GDM1 (cell line): ENCODE results near the gene SHISA4.
"Not testable (repeated sequence)": the region's sequence is repeated elsewhere in the genome, so short reads cannot be mapped to it uniquely, and the experiment has no call there.

Experiments used
- DNase-seq: peaks from one replicate; lab custom pipeline; 2025; lab: John Stamatoyannopoulos, UW

The SHISA4 gene

DNA sequence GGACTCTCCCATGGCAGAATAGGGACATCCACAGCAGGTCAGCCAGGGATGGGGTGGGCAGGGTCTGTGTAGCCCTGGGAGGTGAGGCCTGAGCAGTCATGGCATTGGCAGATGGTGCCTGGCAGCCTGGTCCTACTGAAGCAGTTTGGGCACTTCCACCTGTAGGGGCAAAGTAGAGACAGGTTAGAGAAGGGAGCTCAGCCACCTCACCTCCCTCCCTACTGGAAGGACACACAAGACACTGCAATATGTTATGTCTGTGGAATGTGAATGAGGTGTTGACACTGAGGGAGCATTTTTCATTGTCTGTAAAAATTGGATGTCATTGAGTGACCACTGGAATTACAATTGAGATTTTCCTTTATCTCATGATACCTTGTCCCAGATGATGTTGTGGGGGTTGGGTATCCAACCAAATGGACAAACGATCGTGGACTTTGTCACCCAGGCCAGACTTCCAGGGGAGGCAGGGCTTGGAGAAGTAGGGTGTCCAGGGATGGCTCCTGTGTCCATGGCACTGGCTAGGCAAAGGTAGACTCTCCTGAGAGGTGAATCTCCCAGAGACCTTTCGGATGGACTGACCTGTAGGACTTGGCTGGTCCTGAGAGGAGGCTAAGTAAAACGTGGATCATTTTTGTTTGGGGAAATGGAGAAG, 9.7 kb downstream of the SHISA4 start:
- no peak for DNase-seq

DNA sequence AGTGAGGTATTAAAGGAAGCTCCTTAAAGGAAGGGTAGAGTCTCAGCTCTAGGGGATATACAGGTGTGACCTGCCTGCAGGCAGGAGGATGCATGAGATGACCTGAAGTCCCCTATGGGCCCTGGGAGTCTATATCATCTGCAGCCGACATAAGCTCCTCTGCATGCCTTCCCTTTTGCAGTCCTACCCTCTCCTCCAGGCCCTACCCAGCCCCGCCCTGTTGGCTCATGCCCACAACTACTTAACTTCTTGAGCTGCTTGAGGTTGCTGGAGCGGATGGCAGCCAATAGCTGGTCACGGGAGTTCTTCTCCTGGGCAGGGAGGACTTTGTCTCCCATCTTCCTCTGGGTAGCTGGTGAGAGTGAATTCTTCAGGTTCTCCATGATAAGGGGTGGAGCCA, 10.3 kb downstream of the SHISA4 start:
- DNase-seq = no peak

DNA sequence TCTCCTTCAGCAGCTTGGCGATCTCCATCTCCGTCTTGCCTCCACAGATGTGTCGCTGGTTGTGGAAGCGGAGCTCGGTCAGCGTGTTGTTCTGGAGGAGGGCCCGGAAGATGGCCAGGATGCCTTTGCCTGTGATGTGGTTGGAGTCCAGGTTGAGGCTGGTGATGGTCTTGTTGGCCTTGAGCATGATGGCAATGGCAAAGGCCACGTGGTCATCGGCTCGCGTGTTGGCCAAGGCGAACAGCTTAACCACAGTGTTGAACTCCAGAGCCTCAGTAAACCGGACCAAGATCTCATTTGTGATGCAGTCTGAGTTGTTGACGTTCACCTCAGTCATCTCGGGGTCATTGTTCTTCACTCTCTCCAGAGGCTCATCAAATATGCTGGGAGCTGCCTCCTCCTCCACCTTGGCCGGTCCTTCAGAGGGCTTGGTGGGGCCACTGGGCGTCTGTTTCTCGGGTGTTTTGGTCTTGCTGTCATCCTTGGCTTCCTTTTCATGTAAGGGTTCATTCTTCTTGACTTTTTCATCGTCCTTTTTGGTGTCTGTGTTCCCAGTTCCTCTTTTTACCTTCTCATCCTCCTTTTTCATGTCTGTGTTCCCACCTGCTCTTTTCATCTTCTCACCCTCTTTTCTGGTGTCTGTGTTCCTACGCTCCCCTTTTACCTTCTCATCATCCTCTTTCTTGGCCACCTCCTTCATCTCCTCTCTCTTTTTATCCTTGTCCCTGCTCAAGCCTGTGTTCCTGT, 11.2 kb downstream of the SHISA4 start:
- DNase-seq = no peak

DNA sequence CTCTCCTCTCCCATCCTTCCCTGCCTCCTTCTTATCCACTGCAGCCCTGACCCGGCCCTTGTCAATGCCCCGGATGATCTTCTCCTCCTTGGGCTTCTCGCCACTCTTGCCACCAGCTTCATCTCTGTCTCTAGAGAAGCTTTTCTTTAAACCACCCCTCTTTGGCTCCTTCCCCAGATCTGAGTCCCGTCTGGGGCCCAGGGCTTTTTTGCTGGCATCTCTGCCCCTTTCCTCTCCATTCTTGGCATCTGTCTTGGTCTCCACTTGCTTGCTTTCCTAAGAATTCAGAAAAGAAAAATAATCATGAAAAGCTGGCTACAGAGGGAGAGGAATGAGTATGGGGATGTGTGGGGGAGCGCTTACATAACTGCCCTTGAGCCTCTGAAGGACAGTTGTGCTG, 11.8 kb downstream of the SHISA4 start:
- no peak for DNase-seq

DNA sequence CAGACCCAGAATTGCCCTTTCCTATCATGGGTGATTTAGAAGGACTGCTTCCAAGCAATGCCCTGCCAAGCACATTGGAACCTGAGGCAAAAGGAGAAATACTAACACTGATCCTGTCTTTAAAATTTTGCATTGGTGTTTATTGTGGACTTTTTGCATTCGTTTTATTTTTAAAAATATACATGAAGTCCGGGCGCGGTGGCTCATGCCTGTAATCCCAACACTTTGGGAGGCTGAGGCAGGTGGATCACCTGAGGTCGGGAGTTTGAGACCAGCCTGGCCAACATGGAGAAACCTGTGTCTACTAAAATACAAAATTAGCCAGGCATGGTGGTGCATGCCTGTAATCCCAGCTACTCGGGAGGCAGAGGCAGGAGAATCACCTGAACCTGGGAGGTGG, 12.3 kb downstream of the SHISA4 start:
- not testable (repeated sequence) for DNase-seq

DNA sequence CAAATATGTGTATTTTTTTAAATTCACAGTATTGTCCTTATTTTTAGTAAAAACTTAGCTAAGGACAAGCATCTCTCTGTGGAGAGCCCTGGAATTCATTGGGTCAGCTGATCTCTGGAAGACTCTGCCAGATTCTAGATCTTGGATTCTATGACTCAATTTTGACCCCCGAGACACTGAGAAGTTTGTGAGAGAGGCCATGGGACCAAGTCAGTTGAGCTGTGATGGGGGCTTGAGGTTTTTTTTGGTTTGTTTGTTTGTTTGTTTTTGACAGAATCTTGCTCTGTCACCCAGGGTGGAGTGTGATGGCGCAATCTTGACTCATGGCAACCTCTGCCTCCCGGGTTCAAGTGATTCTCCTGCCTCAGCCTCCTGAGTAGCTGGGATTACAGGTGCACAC, 13.5 kb downstream of the SHISA4 start:
- DNase-seq = no peak

DNA sequence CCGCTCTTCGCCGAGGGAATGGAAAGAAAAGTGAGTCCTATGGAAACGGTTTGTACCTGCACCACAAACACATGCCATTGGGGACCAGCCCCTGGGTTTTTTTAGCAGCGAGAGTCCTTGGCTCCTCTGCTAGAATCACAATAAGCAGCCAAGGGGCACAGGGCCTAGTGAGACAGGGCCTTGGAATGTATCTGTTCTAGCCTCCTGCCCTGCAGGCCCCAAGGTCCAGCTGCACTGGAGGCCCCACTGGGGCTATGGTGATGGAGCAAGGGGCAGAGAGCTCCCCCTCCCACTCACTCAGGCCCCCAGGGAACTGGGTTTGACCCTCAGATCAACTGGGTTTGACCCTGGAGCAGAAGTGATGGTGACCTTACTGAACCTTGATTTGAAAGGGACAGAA, 14.4 kb downstream of the SHISA4 start:
- no peak for DNase-seq

DNA sequence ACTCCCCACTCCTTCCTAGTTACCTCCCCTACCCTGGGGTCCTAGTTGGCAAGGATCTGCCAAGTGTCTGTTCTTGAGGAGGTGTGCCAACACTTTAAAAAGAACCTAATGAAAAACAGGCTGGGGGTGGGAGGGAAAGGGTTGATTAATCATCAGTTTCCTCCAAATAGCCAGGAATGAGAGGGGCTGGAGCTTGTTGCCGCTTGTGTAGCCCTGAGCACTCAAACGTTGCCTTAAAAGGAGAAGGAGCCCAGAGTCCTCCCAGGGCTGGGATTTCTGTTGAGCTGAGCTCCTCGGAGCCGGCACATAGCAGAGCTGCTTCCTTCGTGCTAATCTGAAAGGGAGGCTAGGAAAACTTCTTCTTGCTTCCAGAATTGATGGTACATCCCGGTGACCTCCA, 15.9 kb downstream of the SHISA4 start:
- DNase-seq = no peak

DNA sequence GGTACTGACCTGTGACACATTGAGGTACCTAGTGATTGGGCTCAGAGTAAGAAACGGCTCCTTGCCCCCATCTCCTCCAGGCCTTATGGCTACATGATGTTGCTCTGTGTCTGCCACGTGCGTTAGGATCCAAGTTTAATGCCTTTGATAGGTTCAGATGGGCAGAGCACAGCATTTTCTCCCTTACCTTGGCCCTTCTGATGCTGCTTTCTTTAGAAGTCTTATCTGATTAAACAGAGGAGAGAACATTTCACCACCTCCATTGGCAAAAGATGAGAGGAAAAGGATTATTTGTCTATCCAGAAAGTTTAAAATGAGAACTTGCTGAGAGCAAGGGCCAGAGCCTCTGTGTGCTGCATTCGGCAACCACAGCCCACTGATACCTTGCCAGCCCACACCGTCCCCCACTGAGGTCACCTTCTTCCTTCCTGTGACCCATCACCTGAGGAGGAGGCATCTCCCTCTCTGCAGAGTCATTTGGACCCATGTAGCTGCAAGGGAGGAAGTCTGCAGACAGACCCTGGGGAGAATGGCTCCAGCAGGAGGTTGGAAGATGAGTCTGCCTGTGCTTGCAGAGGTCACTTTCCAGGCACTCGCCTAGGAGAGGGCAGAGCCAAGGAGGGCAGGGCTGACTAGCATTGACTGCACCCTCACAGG, 16.7 kb downstream of the SHISA4 start:
- DNase-seq = no peak

DNA sequence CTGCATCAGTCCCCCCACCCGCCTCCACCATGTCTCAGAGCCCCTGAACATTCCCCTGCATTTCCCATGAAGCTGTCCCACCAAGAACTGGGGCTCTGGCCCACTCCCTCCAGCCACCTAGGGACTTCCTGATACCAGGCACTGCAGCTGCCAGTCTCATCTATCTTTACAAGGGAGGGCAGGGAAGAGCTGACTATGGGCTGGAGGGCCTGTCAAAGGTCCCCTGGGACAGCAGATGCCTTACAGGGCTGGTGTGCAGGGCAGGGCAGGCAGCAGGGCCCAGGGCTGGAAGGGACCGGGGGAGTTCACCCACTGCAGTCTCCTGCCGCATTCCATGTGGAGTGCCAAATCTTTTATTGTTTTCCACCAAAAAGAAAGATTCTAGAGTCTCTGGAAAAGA, 17.6 kb downstream of the SHISA4 start:
- no peak for DNase-seq

DNA sequence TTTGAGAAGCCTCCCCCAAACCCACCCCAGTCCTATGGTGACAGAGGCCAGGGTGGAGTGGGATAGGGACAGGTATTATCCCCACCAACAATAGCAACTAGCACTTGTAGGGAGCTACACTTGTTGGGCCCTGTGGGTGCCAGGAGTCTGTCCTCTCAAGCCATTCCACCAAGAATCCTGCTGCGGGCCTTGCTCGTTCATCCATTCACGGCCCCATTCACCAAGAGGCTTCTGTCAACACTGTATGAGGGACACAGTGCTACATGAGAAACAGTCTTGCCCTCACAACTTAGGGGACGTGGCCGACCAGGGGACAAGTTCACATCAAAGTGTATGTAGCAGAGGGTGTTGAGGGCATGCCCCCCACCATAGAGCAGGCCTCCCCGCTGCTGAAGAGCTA, 18.9 kb downstream of the SHISA4 start:
- no peak for DNase-seq

DNA sequence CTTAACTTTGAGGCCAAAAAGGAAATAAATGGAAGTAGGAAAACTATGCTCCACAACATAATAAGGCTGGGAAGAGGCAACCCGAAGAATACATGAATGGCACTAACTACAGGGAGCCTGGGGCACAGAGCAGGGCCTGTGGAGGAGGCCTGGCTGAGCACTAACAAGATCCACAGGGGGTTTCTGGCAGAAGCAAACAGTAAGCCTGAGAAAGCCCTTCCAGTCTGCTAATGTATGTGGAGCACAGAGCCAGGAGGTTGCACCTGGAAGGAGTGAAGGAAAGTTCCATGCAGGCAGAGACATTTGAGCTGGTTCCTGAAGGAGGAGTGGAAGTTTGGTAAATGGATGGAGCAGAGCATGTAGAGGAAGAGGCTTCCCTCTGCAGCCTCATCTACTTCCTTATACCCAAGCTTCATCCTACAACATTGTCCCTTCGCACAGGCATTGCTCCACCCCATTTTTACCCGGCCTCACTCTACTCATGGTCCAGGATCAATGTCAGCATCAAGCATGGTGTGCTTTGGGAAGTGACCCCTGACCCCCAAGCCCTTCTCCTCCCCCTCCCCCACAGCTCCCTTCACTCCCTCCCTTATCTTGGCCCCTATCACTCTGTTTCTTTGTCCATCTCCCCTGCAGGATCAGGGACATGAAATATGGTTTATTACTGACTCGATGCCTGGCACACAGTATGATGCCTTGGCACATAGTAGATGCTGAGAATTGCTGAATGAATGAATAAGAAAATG, 23.3 kb downstream of the SHISA4 start:
- no peak for DNase-seq

DNA sequence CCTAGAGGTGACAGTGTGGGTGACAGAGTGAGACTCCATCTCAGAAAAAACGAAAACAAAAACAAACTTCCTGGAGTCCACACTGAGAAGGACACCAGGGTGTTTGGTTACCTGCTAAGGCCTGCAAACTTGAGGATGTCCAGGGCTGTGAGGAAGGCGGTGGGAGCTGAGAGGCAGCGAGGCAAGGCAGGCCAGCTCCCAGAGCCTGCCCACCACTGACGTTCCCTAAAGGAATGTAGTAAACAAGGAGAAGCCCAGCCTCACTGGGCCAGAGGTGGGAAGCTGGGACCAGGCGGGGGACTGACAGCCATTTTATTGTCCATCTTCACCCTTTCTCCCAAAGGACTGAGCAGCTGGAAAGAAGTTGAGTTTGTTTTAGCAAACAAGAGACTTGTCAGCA, 24.1 kb downstream of the SHISA4 start:
- DNase-seq = no peak

DNA sequence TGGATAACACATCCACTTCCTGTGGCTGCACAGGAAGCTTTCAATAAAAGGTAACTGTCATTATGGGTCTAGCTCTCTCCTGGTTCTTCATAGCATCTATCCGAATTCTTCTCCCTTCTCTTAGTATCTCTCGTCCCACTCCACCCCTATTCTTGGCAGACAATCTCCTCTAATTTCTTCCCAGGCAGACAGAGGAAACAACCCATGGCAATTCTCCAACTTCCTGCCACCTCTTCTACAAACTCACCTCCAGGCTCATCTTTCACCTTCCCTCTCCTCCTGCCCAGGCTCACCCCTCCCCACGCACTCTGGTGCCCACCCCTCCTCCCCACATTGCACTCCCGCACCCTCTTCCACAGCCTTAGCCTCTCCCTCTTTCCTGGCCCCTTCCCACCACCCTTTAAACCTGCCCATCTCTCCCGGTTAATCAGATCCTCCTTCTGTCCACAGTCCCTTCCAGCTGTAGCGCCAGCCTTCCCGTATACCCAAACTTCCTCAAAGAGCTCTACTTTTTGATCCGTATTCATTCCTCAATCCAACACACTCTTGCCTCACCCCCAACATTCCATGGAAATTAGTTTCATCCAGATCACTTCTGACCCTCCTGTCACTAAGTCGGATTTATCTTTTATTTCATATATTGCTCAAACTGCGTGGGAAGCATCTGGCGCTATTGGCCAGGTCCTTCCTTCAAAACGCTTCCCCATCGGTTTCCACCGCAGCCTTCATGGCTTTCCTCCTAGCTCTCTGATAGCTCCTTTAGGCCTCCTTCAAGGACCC, 25.9 kb downstream of the SHISA4 start:
- no peak for DNase-seq

DNA sequence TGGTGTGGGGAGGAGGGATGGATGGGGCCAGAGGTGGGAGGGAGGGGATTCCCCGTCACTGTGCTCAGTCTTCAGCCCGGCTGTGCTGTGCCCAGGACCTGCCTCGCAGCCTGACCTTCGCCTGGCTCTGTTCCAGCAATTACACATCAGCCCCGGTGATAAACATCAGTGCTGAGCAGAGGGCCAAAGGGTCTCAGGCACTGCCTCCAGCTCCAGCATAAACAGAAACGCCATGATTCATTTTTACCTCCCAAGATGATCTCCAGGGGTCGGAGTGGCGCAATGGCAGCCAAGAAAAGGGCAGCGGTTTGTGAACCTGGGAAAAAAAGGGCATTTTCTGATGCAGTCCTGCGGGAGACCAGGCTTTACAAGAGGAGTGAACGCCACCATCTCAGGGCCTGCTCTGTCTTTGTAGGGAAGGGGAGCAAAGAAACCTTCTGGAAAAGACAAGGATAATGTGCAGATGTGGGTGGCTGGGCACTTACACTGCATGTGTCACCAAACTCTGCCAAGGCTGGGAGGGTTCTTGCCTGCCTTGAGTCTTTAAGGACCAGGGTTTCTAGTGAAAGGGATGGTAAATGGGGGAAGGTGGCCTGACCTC, 28.1 kb downstream of the SHISA4 start:
- DNase-seq = no peak

DNA sequence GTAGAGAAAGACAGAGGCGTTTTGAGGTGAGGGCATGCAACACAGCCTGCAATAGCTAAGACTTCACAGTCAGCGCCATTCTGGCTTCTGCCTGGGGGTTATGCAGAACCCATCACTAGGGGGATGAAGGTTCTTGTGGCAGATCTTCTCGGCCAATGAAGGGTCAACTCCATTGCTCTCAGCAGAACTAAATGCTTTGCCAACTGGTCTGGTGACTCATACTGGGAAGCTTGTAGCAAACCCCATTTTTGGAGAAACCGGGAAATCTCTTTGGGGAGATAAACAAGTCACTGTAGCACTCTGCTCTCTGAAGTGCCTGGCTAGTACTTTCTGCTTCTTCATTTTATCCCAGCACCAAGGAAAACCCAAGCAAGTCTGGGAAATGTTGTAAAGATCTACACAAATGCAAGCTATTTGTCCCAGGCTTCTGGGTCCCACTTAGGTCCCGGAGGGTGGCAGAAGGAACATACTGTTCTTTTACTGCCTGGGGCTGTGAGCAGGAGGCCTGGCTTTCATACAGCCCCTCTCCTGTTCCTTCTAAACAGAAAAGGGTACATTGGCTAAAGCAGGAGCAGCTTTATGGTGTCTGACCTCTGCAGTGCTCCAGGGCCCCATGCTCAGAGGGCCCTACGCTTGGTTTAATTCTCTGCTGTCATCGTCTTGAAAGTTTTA, 28.8 kb downstream of the SHISA4 start:
- no peak for DNase-seq

DNA sequence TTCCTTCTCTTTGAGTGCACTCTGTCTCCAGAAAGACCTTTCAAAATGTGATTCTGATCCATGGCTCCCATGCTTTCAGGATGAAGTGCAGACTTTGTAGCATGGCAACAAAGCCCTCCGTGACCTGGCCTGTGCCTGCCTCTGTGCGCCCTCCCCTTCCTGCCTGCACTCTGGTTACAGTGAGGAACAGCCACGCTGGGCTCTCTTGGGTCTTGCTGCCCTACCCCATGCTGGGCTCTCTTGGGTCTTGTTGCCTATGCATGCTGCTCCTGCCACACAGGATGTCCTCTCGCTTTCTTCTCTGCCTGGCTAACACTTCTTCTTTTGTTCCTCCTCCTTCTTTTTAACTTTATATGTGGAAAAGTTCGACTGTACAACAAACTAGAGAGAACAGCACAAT, 29.6 kb downstream of the SHISA4 start:
- DNase-seq = no peak

DNA sequence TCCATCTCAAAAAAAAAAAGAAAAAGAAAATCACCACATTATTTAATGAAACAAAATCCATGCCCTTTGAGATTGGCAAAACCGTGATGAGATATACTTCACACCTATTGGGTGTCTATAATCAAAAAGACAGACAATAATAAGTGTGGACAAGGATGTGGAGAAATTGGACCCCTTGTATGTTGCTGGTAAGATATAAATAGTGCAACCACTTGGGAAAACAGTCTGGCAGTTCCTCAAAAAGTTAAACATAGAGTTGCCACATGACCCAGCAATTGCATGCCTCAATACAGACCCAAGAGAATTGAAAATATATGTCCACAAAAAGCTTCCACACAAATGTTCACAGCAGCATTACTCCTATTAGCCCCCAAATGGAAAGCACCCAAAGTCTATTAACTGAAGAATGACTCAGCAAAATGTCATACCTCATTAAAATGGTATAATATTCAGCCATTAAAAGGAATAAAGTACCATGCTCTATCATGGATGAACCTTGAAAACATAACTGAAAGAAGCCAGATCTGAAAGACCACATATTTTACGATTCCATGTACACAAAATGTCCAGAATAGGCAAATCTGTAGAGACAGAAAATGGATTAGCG, 33.4 kb downstream of the SHISA4 start:
- no peak for DNase-seq

DNA sequence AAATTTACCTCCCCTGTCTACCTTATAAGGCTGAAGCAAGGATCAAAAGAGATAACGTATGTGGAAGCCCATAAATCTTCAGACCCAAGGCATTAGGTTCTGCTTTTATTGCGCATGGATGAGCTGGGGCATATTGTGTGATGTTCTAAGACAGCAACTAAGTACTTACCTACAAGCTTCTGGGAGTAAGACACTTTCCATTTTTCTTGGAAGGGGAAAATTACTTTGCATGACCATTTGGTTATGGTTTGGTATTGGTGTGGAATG, 36.5 kb downstream of the SHISA4 start:
- no peak for DNase-seq

DNA sequence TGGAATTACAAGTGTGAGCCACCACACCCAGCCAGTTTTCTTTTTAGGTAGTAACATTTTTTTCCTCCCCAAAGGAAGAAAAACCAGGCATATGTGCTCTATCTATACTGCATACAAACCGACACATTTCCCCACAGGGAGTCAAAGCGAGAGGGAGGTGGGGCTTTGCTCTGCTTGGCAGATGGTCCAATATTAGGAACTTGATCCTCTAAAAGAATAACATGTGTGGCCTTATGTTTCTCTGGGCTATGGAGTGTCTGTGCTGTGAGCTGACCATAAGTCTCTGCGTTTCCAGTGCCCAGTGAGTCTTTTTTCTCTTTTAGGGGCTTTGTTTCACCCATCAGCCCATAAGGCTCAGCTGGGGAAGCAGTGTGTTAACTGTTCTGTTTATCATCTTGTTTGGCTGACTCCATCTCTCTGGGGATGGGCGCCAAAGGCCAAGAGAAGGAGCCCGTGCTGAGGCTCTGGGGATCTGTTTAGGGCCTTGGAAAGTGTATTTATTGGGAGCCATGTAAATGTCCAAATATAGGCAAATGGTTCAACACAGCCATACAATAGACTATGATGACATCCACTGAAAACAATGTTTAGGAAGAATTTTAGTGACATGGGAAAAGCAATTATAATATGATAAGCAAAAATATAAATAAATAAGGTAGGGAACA, 37.4 kb downstream of the SHISA4 start:
- no peak for DNase-seq
